Chondrocyte (in vitro differentiated cells): ENCODE measurements around the gene DDX52. TPM values are rescaled to one million over a fixed set of nuclear protein-coding genes. Genes with fewer than 3 reads are reported as not detected.
"Not testable (repeated sequence)": the region's sequence is repeated elsewhere in the genome, so short reads cannot be mapped to it uniquely, and the experiment has no call there.

Experiments used
- DNase-seq: peaks from one replicate; pipeline ENCODE4 v3.0.0; 2021; ENCODE audit warnings: mixed read lengths, low spot score
- H3K27ac Mint-ChIP-seq: one replicate; pipeline ENCODE4 v1.8.0; 2021; ENCODE audit warnings: mild to moderate bottlenecking, moderate library complexity, mixed read lengths; ENCODE audit not compliant: unreplicated experiment
- H3K27me3 Mint-ChIP-seq: 2 replicates; pipeline ENCODE4 v1.8.0; 2021; ENCODE audit warnings: low read depth, mixed read lengths
- H3K36me3 Mint-ChIP-seq: 2 replicates; pipeline ENCODE4 v1.8.0; 2021; ENCODE audit warnings: low read depth, mixed read lengths
- H3K4me1 Mint-ChIP-seq: 2 replicates; pipeline ENCODE4 v1.8.0; 2021; ENCODE audit warnings: low read depth, mild to moderate bottlenecking, mixed read lengths
- H3K4me3 Mint-ChIP-seq: one replicate; pipeline ENCODE4 v1.8.0; 2021; ENCODE audit warnings: mild to moderate bottlenecking, moderate library complexity, mixed read lengths; ENCODE audit not compliant: unreplicated experiment
- H3K9me3 Mint-ChIP-seq: 2 replicates; pipeline ENCODE4 v1.8.0; 2021; ENCODE audit warnings: low read depth, mixed read lengths
- CTCF ChIP-seq: fragments of 200-600 bp; sonication (generic); IDR thresholded peaks from 2 replicates; pipeline ENCODE4 v1.5.0; 2021; ENCODE audit warnings: antibody characterized with exemption, mild to moderate bottlenecking, moderate library complexity
- long read RNA-seq: library from polyadenylated mRNA; stranded (forward); transcript quantifications from one replicate; pipeline ENCODE4 v2.0.0, GENCODE V29; 2021
- total RNA-seq: library from RNA; stranded (reverse); gene quantifications from 3 replicates; pipeline ENCODE4 v1.2.1, GENCODE V29; 2021

DDX52 gene
- 43.4 to 44.7 TPM (median 43.9 TPM) in 3 replicates for total RNA-seq
- long read RNA-seq, full-length matches to known transcripts: 69 of 92 reads
- long read RNA-seq, partial matches to known transcripts: 3 of 92 reads
- long read RNA-seq, other reads (novel, unspliced or antisense): 20 of 92 reads

GRCh38 chr17:37643118-37643766 lies at the start of gene DDX52:
DDX52 (minus strand) TSS chr17:37643446; CDS start chr17:37643420, 26 bp downstream.
- no peak for TF ChIP-seq CTCF
- H3K9me3 Mint-ChIP-seq: no peaks in the 10 kb centered on the region
- peak within 1 kb of the TSS; percentile 96 for H3K27ac Mint-ChIP-seq

DNA sequence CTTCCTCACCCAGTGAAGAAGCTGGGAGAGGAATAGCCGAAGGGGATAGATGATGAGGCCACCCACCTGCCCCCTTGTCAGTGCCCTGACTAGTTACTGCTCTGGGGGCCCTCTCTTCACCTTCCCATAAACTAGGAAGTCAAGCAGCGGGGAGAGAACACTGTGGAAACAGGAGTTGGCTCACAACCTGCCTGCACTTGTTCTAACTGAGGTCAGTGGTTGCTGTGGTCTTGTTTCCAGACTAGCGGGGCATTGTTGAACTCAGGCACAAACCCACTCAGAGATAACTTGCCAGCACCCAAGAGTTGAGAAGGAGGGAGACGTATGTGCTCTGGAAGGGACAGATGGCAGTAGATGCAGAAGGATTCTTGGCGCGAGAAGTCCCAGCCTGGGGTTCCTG lies 48.6 kb upstream of the DDX52 start:
- DNase-seq: no peak
- peaks cover 6% of the 10 kb centered on the region for H3K36me3 Mint-ChIP-seq
- TF ChIP-seq CTCF: no peak
- H3K4me1 Mint-ChIP-seq: no peaks in the 10 kb centered on the region
- H3K4me3 Mint-ChIP-seq: no peak overlapping the region
- no peak overlapping the region for H3K27ac Mint-ChIP-seq
- H3K27me3 Mint-ChIP-seq: no peaks in the 10 kb centered on the region
- peaks cover 5% of the 10 kb centered on the region for H3K9me3 Mint-ChIP-seq

More at GRCh38 chr17:37643118-37643766, at the start of gene DDX52:
- H3K36me3 Mint-ChIP-seq: peaks cover 15% of the 10 kb centered on the region
- DNase-seq: peak; percentile 95
- peaks cover 54% of the 10 kb centered on the region for H3K4me1 Mint-ChIP-seq
- no peaks in the 10 kb centered on the region for H3K27me3 Mint-ChIP-seq
- peak within 1 kb of the TSS; percentile 94 for H3K4me3 Mint-ChIP-seq

- no peak for TF ChIP-seq CTCF
- H3K27ac Mint-ChIP-seq: no peak overlapping the region
- no peak for DNase-seq
- no peaks in the 10 kb centered on the region for H3K4me1 Mint-ChIP-seq
- H3K9me3 Mint-ChIP-seq: peaks cover under 1% of the 10 kb centered on the region
- no peaks in the 10 kb centered on the region for H3K27me3 Mint-ChIP-seq
- H3K4me3 Mint-ChIP-seq: no peak overlapping the region
- H3K36me3 Mint-ChIP-seq: no peaks in the 10 kb centered on the region
Observed at GRCh38 chr17:37689317-37689716, 46.1 kb upstream of the DDX52 start.

- Mint-ChIP-seq H3K27ac (no peak overlapping the region), H3K27me3 (no peaks in the 10 kb centered on the region), H3K9me3 (peaks cover 3% of the 10 kb centered on the region), H3K4me3 (no peak overlapping the region), H3K4me1 (no peaks in the 10 kb centered on the region), H3K36me3 (peaks cover 3% of the 10 kb centered on the region)
- DNase-seq: no peak
- no peak for TF ChIP-seq CTCF
Observed at GRCh38 chr17:37683454-37683984, 40.3 kb upstream of the DDX52 start.

DNA sequence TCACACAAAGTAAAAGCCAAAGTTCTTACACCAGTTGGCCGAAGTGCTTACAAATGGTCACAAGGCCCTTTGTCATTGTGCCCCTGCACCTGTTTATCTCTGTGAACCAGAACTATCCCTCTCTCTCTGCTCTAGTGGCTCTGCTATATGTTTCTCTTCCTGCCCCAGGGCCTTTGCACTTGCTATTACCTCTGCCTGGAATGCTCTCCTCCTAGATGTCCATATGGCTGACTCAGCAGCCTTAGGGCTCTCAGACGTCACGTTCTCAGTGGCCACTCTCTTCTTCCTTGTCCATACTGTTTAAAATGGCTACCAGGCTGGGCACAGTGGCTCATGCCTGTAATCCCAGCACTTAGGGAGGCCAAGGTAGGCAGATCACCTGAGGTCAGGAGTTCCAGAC lies 38.8 kb upstream of the DDX52 start:
- H3K4me1 Mint-ChIP-seq: no peaks in the 10 kb centered on the region
- no peak for DNase-seq
- H3K36me3 Mint-ChIP-seq: peaks cover 4% of the 10 kb centered on the region
- H3K27ac Mint-ChIP-seq: no peak overlapping the region
- peaks cover 9% of the 10 kb centered on the region for H3K9me3 Mint-ChIP-seq
- no peak overlapping the region for H3K4me3 Mint-ChIP-seq
- TF ChIP-seq CTCF: no peak
- H3K27me3 Mint-ChIP-seq: no peaks in the 10 kb centered on the region

GRCh38 chr17:37679995-37680394 lies 36.7 kb upstream of the DDX52 start:
- DNase-seq, H3K9me3 Mint-ChIP-seq, H3K27ac Mint-ChIP-seq, H3K36me3 Mint-ChIP-seq, H3K4me3 Mint-ChIP-seq, H3K4me1 Mint-ChIP-seq, H3K27me3 Mint-ChIP-seq: not testable (repeated sequence)
